ENCODE results near the gene CROT.

The CROT gene

DNA sequence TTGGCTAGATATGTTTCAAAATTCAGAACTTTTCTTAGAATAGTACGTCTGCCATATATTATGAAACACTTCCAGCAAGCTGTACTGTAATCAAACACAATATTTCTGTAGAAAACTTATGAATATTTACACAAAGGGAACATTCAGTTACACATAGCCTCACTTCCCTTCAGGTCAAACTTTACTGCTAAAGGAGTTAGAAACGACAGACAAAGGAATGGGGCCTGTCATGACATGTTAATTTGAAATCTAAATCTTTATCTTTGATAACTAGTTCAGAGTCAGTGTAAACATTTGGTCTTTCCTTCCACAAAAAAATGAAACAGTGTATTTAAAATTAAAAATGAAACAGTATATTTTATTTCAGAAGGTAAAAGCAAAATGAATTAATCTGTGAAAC lies 1.0 kb upstream of the CROT start:
- no peak for DNase-seq

DNA sequence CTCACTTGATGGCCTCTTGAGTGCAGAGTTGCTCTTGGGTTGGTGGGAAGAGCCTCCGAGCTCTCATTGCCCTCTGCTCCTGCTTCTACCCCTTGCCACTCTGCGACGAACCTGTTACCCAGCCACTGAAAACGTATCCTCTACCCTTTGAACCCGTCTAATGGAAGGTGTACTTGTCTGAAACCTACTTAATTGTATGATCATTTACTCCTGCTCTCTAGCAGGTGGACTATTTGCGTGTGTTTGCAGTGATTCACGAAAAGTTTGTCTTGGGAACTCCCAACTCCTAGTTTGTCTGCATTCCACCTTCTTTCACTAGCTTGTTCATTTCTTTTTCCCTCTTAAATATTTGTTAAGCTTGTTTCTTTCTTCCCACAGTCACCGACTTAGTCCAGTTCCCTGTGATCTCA lies 503 bp downstream of the CROT start:
- peak; percentile 20 for DNase-seq

DNA sequence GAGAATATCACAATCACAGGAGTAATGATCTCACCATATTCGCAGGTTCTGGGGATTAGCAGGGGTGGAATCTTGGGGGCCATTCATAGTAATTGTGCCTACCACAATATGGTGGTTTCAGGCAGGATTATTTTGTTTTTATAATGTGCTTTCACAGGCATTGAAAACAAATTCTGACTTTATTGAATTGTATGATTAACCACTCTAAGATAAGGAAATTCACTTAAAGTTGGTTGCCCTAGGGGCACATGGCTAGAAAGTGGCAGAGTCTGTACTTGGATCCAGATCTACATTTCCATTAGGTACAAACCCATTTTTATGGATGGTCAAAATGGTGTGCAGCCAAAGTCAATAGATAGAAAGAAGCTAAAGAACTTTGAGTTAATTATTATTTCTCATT lies 1.7 kb downstream of the CROT start:
- no peak for DNase-seq

DNA sequence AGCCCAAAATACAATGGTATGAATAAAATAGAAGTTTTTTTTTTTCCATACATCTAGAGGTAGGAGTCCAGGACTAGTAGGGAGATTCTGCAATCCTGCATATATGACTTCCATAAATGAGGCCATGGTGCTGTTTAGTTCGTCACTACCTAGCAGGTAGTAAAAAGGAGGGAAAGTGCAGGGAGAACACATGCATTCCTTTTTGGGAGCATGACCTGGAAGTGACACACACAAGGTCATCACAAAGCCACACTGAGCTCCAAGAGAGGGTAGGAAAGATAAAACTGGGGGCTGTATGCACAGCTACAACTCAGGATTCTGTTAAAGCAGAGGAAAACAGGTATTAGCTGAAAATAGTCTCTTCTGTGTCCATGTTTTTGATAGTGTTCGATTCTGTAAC lies 2.2 kb downstream of the CROT start:
- DNase-seq = no peak

DNA sequence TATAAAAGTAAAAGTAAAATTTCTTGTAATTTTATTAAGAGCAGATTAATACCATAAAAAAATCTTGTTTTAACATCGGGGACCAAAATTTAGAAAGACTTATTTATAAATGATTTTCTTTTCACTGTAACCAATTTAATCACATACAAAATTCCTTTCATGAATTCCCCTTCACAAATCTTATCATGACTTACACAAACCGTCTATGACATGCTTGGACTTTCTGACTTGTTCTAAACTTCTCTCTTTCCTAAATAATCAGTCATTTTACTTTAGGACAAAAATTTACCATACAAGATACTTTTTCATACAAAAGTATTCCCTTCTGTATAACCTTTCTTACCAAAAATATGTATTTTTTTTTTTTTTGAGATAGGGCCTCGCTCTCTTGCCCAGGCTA lies 9.3 kb downstream of the CROT start:
- DNase-seq = no peak

DNA sequence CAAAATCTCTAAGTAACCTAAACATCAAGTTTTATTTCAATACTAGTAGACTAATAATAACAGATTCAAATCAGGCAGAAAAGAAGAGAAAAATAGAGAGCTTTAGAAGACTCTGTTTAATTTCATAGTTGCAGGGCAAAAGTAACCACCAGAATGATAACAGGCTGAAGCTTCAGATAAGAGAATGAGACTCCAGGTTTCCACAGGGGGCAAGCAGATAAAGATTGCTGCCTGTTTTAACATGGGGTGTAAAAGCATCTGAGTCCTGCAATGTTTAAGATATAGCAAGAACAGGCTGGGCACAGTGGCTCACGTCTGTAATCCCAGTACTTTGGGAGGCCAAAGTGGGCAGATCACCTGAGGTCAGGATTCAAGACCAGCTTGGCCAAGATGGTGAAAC lies 11.0 kb downstream of the CROT start:
- no peak for DNase-seq

DNA sequence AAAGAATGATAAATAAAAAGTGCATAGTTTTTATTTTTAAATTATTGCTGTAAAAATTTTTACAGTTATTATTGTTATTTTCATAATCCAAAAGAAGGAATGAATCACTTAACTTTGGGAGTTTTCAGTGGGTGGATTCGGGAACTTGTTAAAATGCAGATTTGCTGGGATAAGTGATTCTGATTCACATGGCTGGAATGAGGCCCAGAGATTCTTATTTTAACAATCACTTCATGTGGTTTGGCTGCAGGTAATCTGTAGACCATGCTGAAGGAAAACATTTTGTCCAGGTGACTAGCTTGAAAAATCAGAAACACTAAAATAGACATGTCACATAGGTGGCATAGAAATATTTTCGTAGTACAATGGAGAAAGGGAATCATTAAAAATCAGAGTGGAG lies 13.9 kb downstream of the CROT start:
- DNase-seq = no peak

DNA sequence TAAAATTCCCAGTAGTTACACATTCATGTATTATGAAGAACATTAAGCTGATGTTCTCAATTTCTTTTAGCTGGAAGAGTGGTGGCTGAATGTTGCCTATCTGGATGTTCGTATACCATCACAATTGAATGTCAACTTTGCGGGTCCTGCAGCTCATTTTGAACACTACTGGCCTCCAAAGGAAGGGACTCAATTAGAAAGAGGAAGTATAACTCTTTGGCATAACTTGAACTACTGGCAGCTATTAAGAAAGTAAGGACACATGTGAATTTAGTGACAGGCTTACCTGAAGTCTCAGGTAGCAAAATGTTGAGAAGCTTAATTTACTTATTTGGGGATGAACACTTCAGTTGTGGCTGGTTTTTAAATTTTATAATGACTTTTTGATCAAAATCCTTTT lies 15.9 kb downstream of the CROT start:
- DNase-seq = no peak

DNA sequence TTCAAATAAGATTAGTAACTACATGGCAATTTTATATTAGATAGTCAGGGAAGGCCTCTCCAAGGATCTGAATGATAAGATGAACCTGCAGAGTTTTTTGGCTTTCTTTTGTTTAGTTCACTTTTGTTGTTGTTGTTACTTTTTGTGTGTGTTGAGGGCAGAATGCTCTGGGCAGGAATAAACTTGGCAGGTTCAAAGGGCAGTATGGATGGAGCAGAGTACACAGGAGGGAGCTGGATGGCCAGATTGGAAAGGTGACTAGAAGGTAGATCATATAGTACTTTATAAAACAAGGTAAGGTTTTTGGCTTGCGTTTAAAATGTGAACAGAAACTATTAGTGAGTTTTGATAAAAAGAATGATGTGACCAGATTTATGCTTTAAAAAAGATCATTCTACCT lies 17.9 kb downstream of the CROT start:
- DNase-seq = no peak

DNA sequence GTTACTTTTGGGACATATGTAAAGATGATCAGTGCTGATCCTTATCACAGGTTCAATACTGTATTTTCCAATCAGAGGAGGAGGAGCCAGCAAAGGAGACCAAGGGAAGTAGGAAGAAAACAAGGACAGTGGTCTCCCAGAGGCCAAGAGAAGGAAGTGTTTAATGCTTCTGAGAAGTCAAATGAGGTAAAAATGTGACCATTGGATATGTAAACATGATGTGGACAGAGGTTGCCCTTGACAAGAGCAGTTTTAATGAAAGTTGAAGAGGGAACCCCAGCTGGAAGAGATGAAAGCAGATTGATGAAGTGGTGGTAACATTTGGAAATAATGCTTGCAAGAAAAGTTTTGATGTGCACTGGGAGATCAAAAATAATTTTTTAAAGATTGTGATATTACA lies 18.8 kb downstream of the CROT start:
- no peak for DNase-seq

DNA sequence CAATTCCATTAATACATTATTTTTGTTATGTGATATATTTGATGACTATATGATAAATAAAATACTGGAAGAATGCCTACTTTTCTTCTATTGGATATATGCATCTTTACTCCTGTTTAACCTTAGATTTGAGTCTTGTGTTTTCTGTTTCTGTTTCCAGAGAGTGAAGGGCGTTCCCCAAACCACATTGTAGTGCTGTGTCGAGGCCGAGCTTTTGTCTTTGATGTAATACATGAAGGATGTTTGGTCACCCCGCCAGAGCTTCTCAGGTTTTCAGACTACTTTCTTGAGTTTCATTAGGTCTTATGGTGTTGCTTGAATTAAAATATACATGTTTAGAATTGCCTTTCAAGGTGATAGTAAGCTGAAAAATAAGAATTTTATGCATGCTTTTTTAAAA lies 23.8 kb downstream of the CROT start:
- no peak for DNase-seq

DNA sequence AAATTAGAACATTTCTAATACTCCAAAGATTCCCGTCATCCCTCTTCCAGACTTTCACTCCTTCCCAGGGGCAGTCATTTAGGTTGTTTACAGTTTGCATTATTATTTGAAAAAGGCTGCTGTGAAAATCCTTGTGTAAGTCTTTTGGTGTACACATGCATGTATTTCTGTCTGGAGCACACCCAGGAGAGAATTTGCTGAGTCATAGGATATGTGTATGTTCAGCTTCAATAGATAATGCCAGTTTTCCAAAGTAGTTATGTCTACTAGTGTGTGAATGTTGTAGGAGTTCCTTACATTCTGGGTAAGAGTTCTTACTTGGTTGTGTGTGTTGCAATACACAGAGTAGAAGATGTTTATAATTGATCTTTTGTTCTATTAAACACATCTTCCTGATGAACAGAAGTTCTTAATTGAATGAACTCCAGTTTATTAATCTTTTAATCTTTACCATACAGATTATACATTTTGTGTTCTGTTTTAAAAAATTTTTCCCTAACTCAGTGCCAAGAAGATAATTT lies 25.3 kb downstream of the CROT start:
- no peak for DNase-seq

DNA sequence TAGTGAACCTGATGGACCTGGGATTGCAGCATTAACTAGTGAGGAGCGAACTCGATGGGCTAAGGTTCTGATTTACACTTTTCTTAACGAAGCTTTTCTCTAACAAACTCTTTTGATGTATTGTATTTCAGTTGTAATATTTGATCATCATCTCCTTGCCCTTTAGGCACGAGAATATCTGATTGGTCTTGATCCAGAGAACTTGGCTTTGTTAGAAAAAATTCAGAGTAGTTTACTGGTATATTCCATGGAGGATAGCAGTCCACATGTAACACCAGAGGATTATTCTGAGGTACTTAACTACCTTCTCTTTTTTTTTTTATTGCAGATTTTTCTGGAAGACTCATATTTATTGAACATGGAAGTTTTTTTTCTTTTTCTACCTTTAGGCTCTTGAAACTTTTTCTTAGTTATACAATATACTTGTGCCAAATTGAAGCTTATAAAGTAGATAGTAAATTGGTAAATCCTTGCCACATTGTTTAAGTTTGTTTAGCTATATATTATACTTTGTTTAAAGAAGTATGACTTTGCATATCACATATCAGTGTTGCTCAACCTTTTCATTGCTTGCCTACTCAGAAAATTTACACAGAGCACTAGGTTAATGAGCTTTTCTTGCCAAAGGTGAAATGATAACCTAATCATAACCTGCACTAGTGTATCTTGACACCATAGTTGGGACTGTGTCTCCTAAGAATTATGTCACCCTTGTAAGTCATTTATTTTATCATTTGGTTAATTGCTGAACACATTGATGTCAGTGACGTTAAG lies 30.4 kb downstream of the CROT start:
- DNase-seq = no peak

DNA sequence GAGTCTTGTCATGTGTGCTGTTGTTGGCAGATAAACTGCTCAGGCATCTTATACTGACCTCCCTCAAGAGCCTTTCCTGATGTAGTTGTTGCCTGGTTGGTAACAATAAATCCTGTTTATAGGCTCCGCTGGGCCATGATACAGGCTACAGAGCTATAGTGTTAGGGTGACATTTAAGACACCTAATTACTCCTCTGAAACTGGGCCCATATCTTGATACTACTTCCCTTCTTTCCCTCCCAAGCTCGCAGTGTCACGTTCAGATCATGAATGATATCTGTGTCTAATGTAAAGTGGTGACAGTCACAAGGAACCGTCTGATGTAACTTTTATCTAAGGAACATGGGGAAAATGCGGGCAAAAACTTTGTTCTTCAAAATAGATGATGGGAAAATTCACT lies 35.4 kb downstream of the CROT start:
- DNase-seq = no peak

DNA sequence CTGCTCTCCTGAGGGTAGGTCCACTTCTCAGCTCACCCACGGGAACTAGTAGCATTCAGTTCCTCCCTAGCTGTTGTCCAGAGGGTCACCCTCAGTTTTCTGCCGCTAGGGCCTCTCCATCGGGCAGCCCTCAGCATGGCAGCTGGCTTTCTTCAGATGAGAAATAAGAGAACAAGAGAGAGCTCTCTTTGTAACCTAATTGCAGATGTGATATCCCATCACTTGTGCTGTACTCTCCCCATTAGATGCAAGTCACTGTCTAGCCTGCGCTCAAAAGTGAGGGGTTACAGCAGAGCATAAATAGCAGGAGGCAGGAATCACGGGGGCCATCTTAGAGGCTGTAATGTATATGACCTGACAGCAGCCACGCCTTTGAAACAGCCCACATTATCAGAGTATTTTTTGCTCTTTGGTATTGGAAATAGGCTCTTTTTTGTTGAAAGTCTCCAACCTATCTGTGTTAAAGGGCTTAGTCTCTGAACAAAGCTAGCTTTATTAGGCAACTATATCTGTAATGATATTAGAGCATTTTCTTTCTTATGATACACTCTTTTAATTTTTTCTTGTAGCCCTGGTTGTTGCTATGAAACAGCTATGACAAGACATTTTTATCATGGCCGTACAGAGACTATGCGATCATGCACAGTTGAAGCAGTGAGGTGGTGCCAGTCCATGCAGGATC lies 45.7 kb downstream of the CROT start:
- no peak for DNase-seq

DNA sequence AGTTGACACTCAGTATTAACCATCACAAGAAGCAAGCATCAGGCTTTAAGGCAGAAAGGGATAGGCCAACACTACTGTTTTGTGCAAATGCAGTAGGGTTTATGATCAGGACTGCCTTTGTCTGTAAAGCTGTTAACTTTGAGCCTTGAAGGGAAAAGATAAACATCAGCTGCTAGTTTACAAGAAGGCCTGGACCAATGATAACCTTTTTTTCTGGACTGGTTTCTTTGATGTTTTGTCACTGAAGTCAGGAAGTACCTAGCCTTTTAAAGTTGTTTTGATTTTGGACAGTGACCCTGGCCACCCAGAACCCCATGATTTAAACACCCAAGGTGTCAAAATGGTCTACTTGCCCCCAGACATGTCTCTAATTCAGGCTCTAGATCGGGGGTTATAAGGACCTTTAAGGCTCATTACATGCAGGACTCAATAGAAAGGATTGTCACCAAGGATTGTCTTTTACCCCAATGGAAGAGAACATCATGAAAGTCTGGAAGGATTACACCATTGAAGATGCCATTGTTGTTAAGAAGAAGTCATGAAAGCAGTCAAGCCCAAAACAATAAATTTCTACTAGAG lies 50.1 kb downstream of the CROT start:
- no peak for DNase-seq

DNA sequence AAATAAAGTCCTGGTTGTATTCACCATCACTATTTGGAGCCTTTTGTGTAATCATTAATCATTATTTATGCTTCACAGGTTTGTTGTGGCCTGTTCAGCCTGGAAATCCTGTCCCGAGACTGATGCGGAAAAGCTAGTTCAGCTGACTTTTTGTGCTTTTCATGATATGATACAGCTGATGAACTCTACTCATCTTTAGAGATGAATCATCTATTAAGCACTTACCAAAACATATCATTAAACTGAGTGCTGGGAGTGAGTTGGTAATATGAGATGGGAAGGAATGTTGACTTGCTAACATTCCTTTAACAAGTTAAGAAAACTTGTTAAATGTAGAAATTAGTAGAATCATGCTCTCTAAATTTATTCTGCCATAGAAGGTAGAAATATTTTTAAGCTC lies 53.0 kb downstream of the CROT start:
- DNase-seq = no peak

DNA sequence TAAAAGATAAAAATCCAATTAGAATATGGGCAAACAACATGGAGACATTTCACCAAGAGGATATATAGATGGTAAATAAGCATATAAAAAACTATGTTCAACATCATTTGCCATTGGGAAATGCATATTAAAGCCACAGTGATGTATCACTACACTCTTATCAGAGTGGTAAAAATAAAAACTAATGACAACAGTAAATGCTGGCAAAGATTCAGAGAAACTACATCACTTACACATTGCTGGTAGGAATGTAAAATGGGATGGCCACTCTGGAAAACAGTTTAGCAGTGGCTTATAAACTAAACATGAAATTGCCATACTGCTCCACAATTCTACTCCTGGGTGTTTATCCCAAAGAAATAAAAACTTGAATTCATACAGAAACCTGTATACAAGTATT lies 59.2 kb downstream of the CROT start:
- DNase-seq = no peak

DNA sequence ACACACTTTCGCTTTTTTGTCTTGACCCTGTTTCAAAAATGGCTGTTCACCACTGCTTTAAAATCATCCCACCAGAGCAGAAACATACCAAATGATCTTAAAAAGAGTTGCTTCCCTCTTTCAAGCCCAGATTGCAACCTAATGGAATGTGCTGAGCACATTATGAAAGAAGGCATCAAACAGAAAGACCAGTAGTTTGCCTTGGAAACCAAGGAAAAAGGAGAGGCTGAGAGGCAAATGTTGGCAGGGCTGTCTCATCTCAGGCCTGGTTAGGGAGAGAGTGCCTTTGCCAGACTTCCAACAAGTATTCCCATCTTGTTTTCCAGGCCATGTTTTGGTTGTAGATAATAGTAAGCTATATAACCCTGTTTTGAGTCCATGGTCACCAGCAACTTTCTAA lies 65.7 kb downstream of the CROT start:
- no peak for DNase-seq

DNA sequence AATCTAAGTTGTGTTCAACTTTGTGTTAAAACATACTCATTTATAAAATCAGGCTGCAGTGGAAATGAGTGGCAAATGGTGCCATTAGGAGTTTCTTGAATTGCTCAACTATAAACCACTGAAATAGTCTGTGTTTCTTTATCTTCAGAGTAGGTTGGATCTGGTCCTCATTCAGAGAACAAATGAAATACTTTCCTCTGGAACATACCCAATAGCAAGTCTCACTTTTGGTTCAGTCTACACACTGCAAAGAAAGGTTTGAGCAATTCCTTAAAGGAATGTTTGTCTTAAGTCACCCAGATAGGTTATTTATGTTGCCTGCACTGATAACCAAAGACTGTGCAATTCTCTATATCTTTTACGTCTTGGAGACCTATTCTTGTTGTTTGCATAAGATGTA lies 67.6 kb downstream of the CROT start:
- no peak for DNase-seq

DNA sequence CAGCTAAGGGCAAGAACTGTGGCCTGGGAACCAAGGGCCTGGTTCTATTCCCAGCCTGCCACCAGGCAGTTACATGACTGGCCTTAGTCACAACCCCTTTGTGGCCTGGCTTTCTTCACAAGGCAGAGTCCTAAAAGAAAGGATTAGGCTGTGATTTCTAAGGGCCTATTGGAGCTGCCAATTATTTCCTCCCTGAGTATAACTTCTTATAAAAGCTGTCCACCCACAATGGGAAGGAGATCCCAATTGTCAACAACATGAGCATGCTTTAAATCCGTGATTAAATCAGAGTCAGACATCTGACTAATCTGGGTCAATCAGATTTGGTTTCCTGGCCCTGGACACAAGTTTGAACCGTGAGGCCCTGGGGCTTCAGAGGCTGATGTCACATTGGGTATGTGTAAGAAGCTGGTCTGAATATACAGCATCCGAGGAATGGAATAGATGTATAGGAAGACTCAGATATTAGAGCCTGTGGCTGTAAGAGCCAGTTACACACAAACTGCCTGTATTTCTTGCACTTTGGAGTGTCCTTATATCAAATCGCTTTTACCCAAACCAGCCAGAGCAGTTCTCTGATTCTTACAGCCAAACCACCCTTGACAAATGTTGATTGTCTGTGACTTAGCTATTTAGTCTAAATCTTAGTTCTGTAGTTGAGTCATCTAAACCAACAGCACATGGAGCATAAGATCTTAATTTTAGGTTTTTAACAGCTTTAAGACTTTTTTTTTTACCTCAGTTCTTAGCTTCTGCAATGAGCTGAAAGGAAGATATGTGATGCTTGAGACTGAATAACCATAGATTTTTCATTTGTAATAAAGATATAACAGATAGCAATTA lies 68.7 kb downstream of the CROT start:
- no peak for DNase-seq

DNA sequence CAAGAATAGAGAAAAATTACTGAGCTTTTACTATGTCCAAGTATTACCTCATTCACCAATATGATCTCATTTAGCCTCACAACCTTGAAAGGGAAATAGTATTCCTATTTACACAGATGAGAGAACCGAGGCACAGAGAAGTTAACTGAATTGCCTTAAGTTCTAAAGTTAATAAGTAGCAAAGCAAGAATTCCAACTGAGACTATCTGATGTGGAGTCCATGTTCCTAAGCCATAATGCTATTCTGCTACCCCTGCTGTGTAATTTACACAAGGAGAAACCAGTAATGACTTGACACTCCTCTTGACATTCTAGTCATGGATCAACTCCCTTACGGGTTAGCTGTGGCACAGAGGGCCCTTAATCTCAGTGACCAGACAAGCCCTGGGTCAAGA lies 69.3 kb downstream of the CROT start:
- no peak for DNase-seq
